HG02885 (cell line): Measurements from ENCODE around the gene CCDC188.

Source experiments
- ATAC-seq: cut with Tn5 transposase; IDR thresholded peaks from one replicate; pipeline ENCODE4 v1.9.1; 2021; ENCODE audit warnings: mild to moderate bottlenecking; ENCODE audit not compliant: unreplicated experiment, poor library complexity

The CCDC188 gene

DNA sequence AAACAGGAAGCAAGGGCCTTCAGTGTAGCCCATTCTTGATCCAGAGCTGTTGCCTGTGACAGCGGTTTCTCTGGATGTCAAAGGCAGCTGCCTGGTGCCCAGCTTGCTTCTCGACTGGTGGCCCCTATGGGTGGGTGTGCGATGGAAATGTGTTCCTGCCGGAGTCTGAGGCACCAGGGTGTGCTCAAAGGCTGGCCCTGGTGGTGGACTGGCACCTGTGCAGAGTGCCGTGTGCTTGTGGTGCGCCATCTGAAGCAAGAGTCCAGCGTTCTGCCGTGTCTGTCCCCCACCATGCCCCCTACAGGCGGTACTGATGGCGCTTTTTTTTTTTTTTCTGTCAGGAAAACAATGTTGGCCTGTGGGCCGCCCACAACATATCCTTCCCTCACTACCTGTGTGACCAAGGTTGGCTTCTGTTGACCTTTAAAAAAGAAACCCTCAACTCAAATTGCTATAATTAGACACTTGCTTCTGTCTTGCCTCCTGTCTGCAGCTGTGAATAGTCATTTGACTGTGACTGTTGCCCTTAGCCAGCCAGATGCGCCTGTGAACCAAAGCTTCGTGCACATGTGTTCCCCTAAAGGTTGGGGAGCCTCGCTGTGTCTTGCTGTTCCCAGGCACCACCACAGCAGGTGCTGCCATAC is 39.7 kb downstream of the CCDC188 start:
- ATAC-seq, result no peak

DNA sequence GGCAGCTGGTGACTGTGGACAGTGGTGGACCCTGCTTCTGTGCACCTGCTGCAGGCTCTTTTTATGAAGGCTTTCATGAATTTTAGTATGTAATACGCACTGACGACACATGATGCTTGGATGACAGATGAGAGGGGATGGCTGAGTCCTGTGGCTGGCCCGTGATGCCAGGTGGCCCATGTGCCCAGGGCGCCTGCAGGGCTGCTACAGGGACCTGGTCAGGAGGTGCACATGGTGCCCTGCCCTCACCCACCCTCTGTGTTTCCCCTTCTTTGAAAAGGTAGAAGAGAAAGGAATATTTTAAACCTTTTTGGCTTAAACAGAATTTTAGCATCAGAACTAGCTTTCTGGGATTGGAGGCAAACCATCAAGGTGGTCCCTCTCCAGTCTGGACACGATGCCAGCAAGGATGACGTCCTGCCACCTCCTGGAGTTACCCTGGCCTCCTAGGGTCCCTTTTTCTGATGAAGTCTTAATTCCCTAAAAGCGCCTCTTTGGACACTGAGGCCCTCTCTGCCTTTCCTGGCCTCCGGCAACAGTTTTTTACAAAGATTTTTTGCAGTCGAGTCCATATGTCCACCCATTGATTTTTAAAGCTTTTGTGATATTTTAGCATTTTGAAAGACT is 40.4 kb downstream of the CCDC188 start:
- no peak for ATAC-seq

DNA sequence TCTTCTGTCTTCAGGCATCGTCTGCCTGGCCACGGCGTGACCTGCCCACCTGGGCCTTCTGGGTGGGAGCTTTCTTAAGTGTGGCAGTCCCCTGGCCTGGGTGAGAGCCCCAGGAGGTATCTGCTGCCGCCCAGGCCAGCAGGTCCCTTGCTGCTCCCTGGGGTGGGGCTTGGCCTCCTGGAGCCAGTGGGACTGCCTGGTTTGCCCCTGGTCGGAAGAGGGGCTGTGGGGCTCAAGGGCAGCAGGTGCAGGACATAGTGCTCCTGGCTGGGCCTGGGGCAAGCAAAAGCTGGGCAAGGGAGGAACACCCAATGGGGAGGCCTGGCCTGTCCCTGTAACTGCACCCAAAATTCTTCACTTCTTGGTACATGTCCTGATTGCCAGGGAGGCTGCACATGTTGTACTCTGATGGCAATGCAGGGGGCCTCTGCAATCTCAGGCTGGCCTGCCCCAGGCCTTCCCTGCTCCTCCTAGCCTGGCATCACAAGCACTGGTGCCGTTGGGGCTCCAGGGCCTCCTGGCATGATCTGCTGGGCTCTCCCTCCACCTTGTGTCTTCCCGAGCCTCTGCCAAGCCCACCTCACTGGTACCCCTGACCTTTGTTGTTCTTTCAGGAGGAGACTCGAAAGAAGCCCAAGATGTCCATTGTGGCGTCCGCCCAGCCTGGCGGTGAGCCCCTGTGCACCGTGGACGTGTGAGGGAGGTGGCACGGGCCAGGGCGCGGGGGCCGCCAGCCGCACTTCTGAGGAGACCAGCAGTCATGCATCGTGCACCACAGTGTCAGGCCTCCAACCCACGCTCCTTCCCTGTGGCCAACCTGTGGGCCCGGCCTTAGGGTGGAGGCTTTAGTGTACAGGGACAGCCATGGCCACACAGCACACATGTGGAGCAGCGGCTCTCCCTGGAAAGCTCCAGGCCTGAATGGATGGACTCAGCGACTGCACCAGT is 41.2 kb downstream of the CCDC188 start:
- ATAC-seq, result no peak

DNA sequence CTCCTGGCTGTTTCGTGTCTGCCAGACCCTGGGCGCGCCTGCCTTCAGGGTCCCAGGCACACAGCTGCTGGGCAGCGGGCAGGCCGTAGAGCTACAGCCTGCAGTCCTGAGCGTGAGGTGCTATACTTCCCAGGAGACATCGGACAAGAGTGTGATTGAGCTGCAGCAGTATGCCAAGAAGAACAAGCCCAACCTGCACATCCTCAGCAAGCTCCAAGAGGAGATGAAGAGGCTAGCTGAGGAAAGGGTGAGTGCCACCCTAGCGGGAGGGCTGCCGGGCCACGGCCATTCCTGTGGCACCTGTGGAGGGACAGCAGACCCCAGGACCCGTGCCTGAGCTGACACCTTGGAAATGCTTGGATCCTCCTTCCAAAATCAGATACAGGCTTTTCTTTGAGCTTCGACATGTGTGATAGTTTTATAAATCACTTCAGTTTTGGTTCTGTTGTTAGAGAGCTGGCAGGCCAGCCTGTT is 42.1 kb downstream of the CCDC188 start:
- no peak for ATAC-seq

DNA sequence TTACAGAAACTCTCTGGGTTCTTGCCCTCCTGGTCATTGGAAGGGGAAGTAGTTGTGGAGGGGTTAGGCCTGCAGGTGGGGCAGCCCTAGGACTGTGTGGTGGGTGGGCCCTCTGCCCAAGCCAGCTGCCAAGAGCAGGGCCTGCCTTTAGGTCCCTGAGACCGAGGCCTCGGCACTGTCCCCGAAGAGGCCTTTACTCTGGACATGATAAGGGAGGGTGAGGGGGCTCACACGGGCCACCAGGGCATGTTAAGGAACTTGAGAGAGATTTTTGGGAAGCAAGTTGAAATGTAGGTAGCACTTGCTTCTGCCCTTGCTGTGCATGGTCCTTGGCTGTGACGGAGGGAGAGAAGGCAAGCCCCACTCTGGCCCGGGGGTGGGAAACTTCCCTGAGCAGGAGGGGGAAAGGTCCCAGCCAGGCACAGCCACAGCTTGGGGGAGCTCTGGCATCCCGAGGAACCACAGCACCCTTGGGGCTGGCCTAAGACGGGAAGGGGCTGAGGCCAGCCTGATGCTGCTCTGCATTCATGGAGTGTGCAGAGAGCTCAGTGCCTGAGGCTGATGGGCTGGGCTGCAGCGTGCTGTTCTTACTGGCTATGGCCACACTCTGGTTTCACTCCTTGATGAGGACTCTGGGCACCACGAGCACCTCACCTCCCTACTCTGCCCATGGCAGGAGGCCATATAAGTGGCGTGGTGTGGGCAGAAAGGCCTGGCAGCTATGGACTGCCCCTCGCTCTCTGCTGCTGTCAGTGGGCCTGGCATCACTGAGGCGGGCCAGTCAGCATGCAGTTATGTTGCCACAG is 42.7 kb downstream of the CCDC188 start:
- no peak for ATAC-seq

DNA sequence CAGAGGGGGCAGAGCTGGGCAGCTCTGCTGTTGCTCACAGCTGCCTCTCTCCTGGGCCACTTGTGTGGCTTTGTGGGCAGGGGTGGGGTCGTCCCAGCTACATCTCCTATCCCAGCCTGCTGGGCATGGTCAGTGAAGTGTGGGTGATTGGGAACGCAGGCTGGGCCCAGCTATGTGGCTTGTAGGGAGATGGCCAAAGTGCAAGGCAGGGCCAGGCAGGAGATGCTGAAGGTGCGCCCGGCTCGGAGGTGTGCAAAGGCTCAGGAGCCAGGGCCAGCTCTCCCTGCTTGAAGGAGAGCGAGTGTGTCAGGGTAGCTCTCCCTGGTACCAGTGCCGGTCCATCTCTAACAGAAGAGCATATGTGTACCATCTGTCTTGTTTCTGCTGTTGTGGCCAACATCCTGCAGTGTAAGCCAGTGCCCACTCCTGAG is 43.4 kb downstream of the CCDC188 start:
- no peak for ATAC-seq

DNA sequence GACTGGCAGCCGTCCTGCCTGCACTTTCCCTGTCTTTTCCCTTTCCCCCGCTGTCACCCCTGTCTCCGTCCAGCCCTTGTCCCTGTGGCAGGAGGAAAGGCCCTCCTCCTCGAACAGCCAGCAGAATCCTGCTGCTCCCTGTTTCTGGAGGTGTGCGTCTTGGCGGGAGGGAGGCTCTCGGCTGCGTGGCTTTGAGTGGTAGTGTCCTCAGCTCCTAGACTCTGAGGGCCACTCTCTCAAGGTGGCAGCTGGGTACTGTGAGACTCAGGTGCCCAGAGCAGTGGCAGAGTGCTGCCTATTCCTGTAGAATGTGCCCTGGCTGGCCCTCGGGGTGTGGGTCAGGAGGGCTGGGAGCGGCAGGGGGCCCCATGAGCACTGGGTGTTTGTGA is 44.0 kb downstream of the CCDC188 start:
- no peak for ATAC-seq

DNA sequence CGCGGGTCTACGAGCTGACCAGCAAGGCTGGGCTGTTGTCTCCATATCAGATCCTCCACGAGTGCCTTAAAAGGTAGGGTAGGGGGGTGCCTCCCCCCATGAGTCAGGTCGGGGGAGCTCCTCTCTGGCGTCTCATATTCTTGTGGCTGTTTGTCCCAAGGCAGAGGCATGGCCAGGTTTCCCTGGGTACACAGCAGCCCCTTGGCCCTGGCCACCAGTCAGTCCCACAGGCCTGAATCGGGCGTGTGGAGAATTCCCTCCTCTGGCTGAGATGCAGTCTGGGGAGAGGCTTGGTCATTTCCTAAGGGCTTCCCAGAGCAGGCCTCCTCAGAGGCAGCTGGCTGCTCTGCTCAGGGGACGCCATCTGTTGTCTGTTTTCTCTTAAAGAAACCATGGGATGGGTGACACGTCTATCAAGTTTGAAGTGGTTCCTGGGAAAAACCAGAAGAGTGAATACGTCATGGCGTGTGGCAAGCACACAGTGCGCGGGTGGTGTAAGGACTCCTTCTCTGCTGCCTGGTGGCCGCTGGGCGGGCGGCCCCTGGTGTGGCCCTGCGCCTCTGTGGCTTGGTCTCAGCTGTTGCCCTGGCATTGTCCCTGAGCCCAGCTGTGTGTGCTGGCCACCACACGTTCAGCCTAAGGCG is 44.5 kb downstream of the CCDC188 start:
- ATAC-seq, result no peak

DNA sequence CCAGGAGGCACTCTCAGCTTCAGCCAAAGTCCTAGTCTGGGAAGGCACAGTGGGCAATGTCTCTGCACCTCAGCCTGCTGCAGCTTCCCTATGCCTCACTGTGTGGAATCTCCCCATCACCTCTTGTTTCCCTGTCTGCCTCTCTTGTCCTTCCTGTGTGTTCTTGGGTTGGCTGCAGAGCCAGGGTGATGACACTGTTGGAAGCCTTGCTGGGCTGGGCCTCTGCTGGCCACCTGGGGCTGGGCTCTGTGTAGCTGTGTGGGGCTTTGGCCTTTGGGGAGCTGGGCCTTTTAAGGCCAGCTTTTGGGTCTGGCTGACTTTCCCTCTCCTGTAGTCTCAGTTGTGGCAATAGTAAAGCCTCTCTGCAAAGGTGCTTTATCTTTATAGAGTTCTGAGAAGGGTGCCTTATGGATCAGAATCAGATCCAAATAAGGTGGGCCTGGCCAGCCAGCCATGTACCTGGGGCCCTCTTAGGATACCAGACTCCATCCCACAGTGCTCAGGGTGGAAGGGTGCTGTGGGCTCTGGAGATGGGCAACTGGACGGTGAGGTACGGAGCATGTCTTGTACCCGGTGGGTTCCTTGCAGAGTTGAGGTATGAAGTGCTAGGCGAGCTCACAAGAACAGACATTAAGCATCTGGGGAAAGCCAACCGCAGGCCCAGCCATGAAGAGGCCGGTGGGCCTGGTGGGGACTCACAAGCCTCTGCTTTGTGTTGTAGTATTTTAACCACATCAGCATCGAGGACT is 45.2 kb downstream of the CCDC188 start:
- no peak for ATAC-seq

DNA sequence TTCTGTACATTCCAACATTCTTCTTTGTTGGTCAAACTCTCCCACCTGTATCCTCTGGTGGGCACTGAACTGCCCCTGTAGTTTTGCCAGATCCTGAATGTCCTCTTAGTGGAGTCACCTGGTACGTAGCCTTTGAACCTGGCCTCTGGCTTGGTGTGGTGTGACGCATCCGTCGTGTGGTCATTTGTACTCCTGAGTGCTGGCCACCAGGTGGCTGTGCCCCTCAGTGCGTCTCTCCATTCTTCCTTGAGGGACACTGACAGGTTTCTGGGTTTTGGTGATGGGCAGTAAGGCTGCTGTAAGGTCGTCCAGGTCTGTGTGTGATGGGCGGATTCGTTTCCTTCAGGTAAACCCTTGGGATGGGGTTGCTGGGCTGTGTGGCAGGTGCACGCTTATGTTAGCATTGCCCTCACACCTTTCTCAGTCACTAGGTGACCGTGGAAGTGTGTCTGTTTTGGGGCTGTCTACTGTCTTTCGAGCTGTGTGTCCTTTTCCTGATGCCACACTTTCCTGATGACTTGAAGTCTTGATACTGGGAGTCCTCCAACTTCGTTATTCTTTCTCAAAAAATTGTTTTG is 48.6 kb downstream of the CCDC188 start:
- no peak for ATAC-seq

DNA sequence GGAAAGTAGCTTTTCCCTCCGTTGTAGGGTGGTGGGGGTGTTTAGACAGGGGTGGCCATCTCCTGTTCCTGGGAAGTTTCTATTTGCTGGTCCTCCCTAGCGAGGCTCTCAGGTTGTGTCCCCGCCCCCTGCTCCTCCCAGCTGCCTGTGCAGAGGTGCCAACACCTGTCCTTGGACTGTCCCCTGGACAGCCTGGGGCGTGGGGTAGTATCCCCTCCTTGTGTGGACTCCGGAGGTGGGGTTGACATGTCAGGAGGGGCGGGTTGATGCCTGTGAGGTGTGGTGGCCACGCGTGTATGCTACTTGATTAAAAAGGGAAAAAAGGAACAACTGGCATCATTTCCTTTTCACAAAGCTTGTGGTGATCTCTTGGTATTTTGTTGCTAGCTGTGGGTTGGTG is 49.2 kb downstream of the CCDC188 start:
- ATAC-seq, result no peak

DNA sequence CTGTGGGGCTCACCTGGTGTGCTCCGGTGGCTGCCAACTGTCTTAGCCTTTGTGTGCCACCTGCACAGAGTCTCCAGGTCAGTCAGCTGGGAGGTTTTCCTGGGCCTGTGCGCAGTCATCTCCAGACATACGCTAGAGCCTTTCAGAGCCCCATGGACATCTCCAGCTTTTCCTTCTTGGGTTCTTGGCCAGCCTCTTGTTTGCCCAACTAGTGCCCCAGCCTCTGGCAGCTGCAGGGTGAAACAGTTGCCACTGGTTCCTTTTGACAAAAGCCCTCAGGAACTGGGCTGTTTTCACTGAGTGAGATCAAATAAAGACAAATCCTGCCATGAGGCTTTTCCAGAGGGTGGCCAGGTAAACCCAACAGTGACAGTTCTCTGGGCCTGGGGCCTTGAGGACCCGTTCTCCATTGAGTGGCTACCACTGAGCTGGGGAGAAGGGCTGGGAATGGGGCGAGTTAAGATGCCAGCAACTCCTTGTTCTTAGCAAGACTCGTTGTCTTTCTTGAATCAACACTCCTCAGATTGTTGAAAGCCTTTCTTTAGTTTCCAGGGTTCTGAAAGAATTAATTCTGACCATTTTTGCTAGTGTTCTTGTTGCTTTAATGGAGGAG is 51.6 kb downstream of the CCDC188 start:
- no peak for ATAC-seq
